Measurements from ENCODE around the gene CCDC149.

The CCDC149 gene

GRCh38 chr4:24862073-24862751 is 50.6 kb downstream of the CCDC149 start:
- H4K20me1 ChIP-seq (ENCODE audit: insufficient read depth, low read length) = no peaks in the 10 kb centered on the region
- no peak overlapping the region for H3K27ac ChIP-seq (ENCODE audit: low read length)
- H3K4me2 ChIP-seq (ENCODE audit: low read length) = no peak overlapping the region
- H3K4me1 ChIP-seq (ENCODE audit: low read length) = no peaks in the 10 kb centered on the region
- no peak overlapping the region for H2AFZ ChIP-seq (ENCODE audit: low read depth, low read length)
- peaks cover 14% of the 10 kb centered on the region for H3K27me3 ChIP-seq (ENCODE audit: low read depth, low read length)
- H3K79me2 ChIP-seq (ENCODE audit: low read length) = no peaks in the 10 kb centered on the region
- no peak for TF ChIP-seq CTCF (IDR thresholded peaks at IDR 0.05; ENCODE audit: low read depth, low read length)
- no peak for TF ChIP-seq EZH2phosphoT487 (IDR thresholded peaks at IDR 0.05; ENCODE audit: low read depth)
- no peaks in the 10 kb centered on the region for H3K36me3 ChIP-seq (replicated peaks; ENCODE audit: low read depth, low read length)
- H3K4me3 ChIP-seq (ENCODE audit: low read length) = no peak overlapping the region
- H3K9me3 ChIP-seq (ENCODE audit: insufficient read depth, low read length) = peaks cover 9% of the 10 kb centered on the region; the same call in 1 of the 2 replicates
- no peak overlapping the region for H3K9ac ChIP-seq (ENCODE audit: low read length)

- TF ChIP-seq CTCF (IDR thresholded peaks at IDR 0.05; ENCODE audit: low read depth, low read length) (no peak), EZH2phosphoT487 (IDR thresholded peaks at IDR 0.05; ENCODE audit: low read depth) (no peak)
- H3K9ac ChIP-seq (ENCODE audit: low read length) = no peak overlapping the region
- no peaks in the 10 kb centered on the region for H4K20me1 ChIP-seq (ENCODE audit: insufficient read depth, low read length)
- no peaks in the 10 kb centered on the region for H3K9me3 ChIP-seq (ENCODE audit: insufficient read depth, low read length)
- no peak overlapping the region for H3K4me2 ChIP-seq (ENCODE audit: low read length)
- H3K4me3 ChIP-seq (ENCODE audit: low read length) = no peak overlapping the region
- H3K27me3 ChIP-seq (ENCODE audit: low read depth, low read length) = peaks cover 33% of the 10 kb centered on the region
- no peaks in the 10 kb centered on the region for H3K36me3 ChIP-seq (replicated peaks; ENCODE audit: low read depth, low read length)
- no peaks in the 10 kb centered on the region for H3K79me2 ChIP-seq (ENCODE audit: low read length)
- no peak overlapping the region for H2AFZ ChIP-seq (ENCODE audit: low read depth, low read length)
- no peak overlapping the region for H3K27ac ChIP-seq (ENCODE audit: low read length)
- peaks cover 10% of the 10 kb centered on the region for H3K4me1 ChIP-seq (ENCODE audit: low read length)
These were observed 54.3 kb downstream of the CCDC149 start for GRCh38 chr4:24858550-24858949.

DNA sequence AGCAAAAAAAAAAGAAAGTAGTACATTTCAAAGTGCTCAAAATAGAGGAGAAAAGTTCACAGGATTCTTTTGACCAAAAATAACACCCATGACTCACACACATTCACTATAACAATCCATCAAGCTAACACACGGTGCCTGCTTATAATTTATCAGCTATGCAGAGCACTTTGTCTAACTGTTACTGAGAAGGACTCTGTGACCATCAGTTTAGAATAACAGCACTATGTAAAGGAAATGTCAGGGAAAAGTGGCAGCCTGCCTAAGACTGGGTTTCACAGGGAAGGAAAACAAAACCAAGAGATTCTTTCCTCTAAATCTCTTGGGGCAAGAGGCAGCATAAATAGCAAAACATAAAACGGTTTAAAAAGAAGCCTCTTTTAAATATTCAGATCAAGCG is 54.8 kb downstream of the CCDC149 start:
- no peaks in the 10 kb centered on the region for H3K9me3 ChIP-seq (ENCODE audit: insufficient read depth, low read length)
- H3K36me3 ChIP-seq (replicated peaks; ENCODE audit: low read depth, low read length) = no peaks in the 10 kb centered on the region
- peaks cover 33% of the 10 kb centered on the region for H3K27me3 ChIP-seq (ENCODE audit: low read depth, low read length)
- H3K4me3 ChIP-seq (ENCODE audit: low read length) = no peak overlapping the region
- no peaks in the 10 kb centered on the region for H4K20me1 ChIP-seq (ENCODE audit: insufficient read depth, low read length)
- TF ChIP-seq EZH2phosphoT487 (IDR thresholded peaks at IDR 0.05; ENCODE audit: low read depth) (no peak), CTCF (IDR thresholded peaks at IDR 0.05; ENCODE audit: low read depth, low read length) (no peak)
- no peak overlapping the region for H3K27ac ChIP-seq (ENCODE audit: low read length)
- no peak overlapping the region for H3K4me2 ChIP-seq (ENCODE audit: low read length)
- no peak overlapping the region for H3K9ac ChIP-seq (ENCODE audit: low read length)
- no peaks in the 10 kb centered on the region for H3K79me2 ChIP-seq (ENCODE audit: low read length)
- H3K4me1 ChIP-seq (ENCODE audit: low read length) = peaks cover 10% of the 10 kb centered on the region
- H2AFZ ChIP-seq (ENCODE audit: low read depth, low read length) = no peak overlapping the region

DNA sequence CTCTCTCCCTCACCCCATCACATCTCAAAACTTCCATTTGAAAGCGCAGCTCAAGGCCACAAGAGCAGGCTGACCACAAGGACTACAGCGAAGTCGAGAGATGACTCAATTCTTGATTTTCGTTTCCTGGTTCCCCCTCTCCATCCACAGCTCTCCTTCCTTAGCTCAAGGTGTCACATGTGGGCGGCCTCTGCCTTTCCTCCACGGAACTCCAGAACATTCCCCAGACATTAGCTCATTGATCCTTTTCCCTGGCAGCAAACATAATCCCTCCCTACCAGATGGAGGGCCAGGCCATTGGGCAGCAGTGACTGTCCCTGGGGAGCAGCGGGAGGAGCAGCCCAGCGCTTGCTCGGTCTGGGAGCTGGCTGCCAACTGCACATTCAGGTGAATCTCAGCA is 56.3 kb downstream of the CCDC149 start:
- Histone ChIP-seq H3K79me2 (ENCODE audit: low read length) (no peaks in the 10 kb centered on the region), H3K4me2 (ENCODE audit: low read length) (no peak overlapping the region), H3K9ac (ENCODE audit: low read length) (no peak overlapping the region), H3K27ac (ENCODE audit: low read length) (no peak overlapping the region), H3K4me3 (ENCODE audit: low read length) (no peak overlapping the region), H3K36me3 (replicated peaks; ENCODE audit: low read depth, low read length) (no peaks in the 10 kb centered on the region), H3K27me3 (ENCODE audit: low read depth, low read length) (peaks cover 37% of the 10 kb centered on the region), H3K9me3 (ENCODE audit: insufficient read depth, low read length) (no peaks in the 10 kb centered on the region), H2AFZ (ENCODE audit: low read depth, low read length) (no peak overlapping the region), H4K20me1 (ENCODE audit: insufficient read depth, low read length) (no peaks in the 10 kb centered on the region), H3K4me1 (ENCODE audit: low read length) (peaks cover 10% of the 10 kb centered on the region)
- no peak for TF ChIP-seq CTCF (IDR thresholded peaks at IDR 0.05; ENCODE audit: low read depth, low read length)
- no peak for TF ChIP-seq EZH2phosphoT487 (IDR thresholded peaks at IDR 0.05; ENCODE audit: low read depth)
